KOPT-K1 (cell line): ENCODE results near the gene LRAT.

ENCODE experiments used
- H3K27ac ChIP-seq: fragments of 200-600 bp; sonication (generic); 2 replicates; pipeline ENCODE4 v1.5.1; 2016; ENCODE audit warnings: antibody characterized with exemption, mild to moderate bottlenecking, low read depth, low read length; ENCODE audit not compliant: poor library complexity, severe bottlenecking
- H3K36me3 ChIP-seq: fragments of 200-600 bp; sonication (generic); 2 replicates; pipeline ENCODE4 v1.5.1; 2017; ENCODE audit warnings: antibody characterized with exemption, mild to moderate bottlenecking, low read length, moderate library complexity; ENCODE audit not compliant: insufficient read depth
- H3K9me3 ChIP-seq: fragments of 200-600 bp; sonication (generic); 2 replicates; pipeline ENCODE4 v1.5.1; 2017; ENCODE audit warnings: antibody characterized with exemption, low read length, mild to moderate bottlenecking; ENCODE audit not compliant: insufficient read depth, poor library complexity, severe bottlenecking

Gene LRAT

DNA sequence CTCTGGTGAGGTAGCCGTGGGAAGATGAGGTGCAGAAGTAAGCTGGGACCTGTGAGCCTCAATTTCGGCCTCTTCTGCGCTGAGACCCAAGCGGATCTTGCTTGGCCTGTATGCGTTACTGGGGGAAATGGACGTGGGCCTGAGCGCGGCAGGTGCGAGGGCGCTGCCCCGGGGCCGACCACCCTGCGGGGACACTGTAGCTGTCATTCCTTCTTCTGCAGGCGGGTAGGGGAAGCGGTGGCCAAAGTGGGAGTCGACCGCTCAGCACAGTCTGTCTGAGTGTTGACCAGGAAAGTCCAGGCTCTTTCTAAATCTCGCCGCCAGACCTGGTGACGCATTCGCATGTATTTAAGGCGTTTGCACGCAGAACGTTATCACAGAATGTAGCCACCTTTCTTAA, 3.3 kb upstream of the LRAT start:
- H3K36me3 ChIP-seq = no peaks in the 10 kb centered on the region
- H3K27ac ChIP-seq = no peak overlapping the region

DNA sequence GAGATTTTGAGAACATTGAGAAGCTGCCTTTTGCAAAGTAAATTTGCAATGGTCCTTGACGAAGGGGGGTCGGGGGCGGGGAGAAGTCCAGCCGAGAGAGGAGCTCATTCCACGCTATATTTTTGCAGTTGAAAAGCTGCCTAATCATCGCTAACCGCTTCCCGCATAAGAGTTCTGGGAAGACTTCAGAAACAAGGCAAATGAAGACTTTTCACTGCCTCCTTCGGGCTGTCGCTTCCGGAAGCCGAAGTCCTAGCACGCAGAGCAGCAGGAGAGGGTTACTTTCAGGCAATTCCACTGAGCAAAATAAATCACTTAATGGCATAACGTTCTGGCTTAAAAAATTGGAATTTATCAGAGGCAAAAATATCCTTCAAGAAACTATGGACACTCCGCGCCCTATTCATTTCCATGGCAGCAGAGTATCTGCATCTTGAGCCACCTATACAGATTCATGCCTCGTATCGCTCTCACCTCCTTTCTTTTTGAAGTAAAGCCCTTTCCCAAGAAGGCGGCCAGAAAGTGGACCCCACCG, 2.6 kb upstream of the LRAT start:
- H3K9me3 ChIP-seq = no peaks in the 10 kb centered on the region
- H3K36me3 ChIP-seq = no peaks in the 10 kb centered on the region
- H3K27ac ChIP-seq = no peak overlapping the region

More for the DNA sequence above, 3.3 kb upstream of the LRAT start:
- no peaks in the 10 kb centered on the region for H3K9me3 ChIP-seq

DNA sequence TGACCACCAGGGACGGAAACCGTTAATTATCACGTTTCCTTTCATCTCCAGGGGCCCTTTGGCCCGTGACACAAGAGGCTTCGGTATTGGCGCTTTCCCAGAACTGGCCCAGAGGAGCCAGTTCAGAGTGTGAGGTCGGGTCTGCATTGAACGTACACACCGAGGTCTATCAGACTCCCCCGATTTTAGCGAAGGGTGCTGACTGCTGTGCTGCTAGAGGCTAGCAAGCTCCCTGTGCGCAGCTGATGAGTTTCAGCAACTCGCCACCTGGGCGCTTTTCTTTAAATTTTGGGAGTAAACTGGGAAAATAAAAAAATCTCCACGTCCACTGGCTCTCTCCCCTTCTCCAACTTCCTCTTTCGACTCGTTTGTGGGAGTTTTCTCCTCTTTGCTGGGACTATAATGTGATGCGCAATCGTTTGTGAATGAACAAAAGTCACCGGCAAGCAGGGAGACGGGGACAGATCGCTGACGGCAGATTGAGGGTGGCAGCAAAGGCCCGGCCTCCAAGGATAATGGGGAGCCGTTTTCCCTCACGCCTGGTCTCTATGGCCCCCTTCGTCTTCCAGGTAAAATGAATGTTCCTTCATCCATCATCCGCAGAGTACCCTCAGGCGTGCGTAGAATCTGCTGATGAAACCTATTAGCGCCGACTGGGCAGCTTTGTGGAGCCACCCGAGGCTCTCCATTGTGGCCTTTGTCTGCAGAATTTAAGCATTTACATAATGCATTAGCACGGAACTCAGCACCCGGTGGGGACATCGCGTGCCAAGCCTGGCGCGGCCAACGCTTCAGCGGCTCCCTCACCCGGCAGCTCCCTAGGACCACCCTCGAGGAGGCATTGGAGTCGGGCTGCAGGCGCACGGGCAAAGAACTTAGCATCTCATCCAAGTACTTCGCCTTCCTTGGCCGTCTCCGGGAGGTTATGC, 1.6 kb upstream of the LRAT start:
- Histone ChIP-seq H3K27ac (no peak overlapping the region), H3K36me3 (no peaks in the 10 kb centered on the region), H3K9me3 (no peaks in the 10 kb centered on the region)

- Histone ChIP-seq H3K27ac (no peak overlapping the region), H3K9me3 (no peaks in the 10 kb centered on the region), H3K36me3 (no peaks in the 10 kb centered on the region)
Measured at GRCh38 chr4:154744341-154744926, 634 bp downstream of the LRAT start.

GRCh38 chr4:154757713-154758112, 13.9 kb downstream of the LRAT start:
- H3K27ac ChIP-seq = no peak overlapping the region
- no peaks in the 10 kb centered on the region for H3K9me3 ChIP-seq
- H3K36me3 ChIP-seq = no peaks in the 10 kb centered on the region

DNA sequence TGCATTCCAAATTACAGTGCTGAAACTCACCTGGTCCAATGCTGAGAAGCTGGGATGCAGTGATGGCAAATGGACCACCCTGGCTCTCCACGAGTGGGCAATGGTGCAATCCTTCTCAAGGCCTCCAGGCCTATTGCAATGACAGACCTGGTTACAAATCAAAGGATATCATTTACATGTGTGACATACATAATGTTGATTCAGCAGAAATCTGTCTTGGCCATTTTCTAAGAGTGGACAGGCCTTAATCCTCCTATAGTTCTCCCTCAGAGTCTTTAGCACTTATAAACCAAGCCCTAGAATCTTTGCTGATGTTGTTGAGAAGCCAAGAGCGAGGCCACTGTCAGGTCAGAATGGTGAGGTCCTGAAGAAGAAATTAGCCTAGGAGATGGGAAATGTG, 17.1 kb downstream of the LRAT start:
- Histone ChIP-seq H3K27ac (no peak overlapping the region), H3K9me3 (no peaks in the 10 kb centered on the region), H3K36me3 (no peaks in the 10 kb centered on the region)

DNA sequence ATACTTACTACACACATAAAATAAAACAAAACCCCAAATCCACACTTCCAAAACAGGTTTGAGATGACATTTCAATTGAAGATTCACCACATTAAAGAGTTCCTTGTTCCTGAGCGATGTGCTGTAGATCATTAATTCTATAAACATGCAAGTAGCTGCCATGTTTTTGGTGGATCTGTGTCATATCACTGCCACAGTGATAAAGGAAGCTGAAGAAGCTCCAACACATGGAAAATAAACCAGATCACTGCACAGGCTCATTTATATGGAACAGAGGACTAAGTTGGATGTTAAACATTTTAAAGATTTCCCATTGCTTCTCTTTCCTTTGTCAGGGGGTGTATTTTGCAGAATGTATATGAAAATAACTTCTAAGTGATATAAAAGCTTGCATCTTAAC, 34.5 kb downstream of the LRAT start:
- Histone ChIP-seq H3K27ac (no peak overlapping the region), H3K9me3 (no peaks in the 10 kb centered on the region), H3K36me3 (no peaks in the 10 kb centered on the region)

- H3K27ac ChIP-seq = no peak overlapping the region
- no peaks in the 10 kb centered on the region for H3K36me3 ChIP-seq
- H3K9me3 ChIP-seq = no peaks in the 10 kb centered on the region
Measured at GRCh38 chr4:154779362-154779947, 35.7 kb downstream of the LRAT start.

DNA sequence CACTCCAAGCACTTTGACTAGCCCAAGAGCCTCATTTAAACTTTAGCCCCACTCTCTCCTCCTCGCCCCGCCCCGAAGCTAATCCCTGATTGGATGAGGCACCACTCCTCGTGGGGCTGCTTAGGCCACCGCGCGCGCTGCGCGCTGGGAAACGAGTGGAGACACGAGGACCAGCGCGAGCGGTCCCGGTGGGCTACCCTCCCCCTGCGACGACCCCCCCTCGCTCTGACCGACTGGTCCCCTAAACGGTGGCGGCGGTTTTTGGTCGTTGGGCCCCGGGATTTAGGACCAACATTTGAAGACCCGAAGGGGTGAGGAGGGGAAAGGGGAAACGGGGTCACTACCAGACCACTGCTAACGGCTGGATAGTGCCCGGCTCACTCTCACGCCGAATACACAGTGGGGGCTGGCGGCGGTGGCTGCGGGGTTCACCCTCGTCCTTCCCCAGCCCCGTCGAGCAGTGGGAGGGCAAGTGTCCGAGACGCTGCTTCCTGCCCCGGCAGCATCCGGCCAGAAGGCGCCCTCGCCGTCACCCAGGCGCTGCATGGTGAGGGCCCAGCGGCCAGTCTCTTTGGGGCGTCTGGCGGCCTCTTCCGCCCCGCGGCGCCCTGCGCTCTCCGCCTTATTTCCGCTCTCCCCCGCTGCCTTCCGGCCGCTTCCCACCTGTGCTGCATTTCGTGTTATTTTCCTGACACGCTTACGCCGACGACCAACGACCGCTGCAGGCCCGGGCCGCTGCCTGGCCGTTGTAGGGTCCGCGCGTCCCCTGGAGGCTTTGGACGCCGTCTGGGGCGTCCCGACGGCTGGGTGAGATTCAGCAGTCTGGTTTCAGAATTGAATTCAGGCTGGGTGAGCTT, 37.6 kb downstream of the LRAT start, which contains the start of gene RBM46:
Gene RBM46 (plus strand): TSS at position 147 of the 857 bp plus-strand sequence. CDS start 15,481 bp downstream, outside the sequence.
- H3K27ac ChIP-seq = no peak within 1 kb of the TSS
- H3K36me3 ChIP-seq = no peaks in the 10 kb centered on the region
- no peaks in the 10 kb centered on the region for H3K9me3 ChIP-seq

DNA sequence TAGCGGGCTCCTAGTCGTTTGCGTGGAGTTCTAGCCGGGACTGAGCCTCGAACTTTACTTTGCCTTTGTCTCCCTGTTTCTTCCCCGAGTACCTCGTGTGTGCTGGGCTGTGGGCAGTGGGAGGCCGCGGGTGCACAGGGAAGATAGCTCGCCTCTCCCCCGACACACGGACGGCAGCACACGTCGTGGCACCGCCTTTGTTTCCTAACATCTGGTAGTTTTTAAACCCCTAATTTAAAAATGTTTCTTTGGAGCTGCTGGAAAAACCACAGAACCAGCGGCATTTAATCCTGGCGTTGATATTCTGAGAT, 38.1 kb downstream of the LRAT start:
- H3K9me3 ChIP-seq = no peaks in the 10 kb centered on the region
- no peak overlapping the region for H3K27ac ChIP-seq
- no peaks in the 10 kb centered on the region for H3K36me3 ChIP-seq
